22Rv1 (cell line): ENCODE data around the gene C1RL.

Source experiments
- CTCF ChIP-seq: fragments of 450-650 bp; IDR thresholded peaks from 2 replicates; pipeline ENCODE4 v1.5.1; 2017; ENCODE audit warnings: mild to moderate bottlenecking
- ZFX ChIP-seq: fragments of 450-650 bp; IDR thresholded peaks from 2 replicates; pipeline ENCODE4 v1.6.1; 2017; ENCODE audit warnings: antibody characterized with exemption, borderline replicate concordance

GRCh38 chr12:7060353-7060954 is 48.6 kb downstream of the C1RL start, which contains the start of gene C1S:
- TF ChIP-seq CTCF (no peak), ZFX (no peak)
